ENCODE data around the gene NCBP2.

The NCBP2 gene

DNA sequence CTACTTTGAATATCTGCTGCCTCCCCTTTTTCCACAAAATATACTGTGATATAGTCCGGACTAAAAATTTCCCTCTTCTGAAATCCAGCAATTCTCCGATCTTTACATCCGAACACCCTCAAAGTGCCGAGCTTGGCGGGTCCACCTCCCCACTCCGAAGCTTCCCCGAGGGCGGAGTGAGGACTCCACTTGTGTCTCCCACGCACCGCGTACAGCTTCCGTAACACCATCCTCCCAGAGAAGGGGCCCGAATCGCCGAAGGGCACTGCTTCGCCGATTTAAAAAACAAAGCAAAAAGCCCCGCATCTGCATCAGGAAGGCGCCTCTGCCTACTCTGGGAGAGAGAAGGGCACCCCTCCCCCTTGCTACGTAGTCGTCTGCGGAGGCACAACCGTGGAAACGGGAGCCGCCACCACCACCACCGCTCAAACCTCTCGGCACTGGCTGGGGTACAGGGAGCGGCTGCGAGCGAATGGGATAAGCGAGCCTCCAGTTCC, 551 bp downstream of the NCBP2 start:
- DNase-seq (ENCODE audit: low read depth in 3 of 3): peak; percentile 47 to 67 (median 51)

DNA sequence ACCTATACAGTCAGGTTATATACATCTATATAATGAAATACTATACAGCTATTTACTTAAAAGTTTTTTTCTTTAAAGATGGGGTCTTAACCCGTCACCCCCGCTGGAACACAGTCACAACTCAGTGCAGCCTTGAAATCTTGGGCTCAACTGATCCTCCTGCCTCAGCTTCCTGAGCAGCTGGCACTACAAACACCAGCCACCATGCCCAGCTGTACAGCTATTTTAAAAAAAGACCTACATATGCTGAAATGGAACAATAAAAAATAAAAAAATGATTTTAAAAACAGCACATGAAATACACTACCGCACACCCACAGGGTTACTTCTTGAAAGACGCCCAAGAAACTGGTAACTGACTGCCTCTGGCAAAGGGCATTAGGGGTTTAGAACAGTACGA, 3.8 kb downstream of the NCBP2 start:
- DNase-seq (ENCODE audit: low read depth in 3 of 3): no peak

DNA sequence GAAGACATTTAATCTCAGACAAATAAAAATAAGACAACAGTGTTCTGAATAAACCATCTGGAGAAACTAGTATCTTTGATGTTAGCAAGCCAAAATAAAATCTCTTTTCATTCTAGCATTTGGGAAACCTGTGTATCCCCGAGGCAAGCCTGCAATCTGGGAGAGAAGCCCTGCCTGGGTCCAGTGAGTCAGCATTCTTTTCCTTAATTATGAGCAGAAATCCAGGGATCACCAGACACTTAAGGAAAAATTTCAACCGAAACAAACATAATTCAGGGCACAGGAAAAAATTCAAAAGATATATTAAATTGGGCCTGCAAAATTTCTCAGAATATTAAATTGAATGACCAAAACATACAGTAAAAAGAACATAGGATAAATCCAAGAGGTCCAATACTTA, 4.2 kb downstream of the NCBP2 start:
- no peak for DNase-seq (ENCODE audit: low read depth in 3 of 3)

DNA sequence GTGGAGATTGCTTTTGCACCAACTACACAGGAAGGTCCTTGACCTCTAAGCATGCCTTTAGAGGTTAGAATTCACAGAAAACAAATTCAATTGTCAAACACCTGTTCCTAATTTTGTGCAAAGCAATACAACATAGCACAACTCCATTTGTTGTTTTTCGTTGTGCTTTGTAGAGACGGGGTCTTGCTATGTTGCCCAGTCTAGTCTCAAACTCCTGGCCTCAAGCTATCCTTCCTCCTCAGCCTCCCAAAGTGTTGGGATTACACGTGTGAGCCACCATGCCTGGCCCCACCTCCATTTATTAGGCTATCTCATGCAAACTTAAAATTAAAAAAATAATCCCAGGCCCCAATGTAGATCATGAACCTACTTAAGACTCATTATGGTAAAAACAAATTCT, 6.0 kb downstream of the NCBP2 start:
- DNase-seq (ENCODE audit: low read depth in 3 of 3): no peak

DNA sequence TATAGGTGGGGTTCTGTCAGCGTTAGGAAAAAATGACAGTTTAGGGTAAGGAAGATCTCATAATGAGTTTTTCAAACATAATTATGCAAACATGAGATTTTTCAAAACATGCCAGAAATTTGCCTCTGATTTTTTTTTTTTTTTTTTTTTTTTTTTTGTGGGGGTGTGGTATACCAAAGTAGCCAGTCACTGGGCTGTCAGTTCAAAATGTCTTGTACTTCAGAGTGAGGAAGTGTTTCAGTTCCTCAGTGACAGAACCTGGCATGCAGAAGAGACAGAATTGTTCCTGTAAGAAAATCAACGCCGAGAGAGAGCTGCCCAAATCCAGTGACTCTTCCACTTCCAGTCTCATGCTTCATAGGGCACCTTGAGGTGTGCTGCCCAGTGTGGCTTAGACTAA, 9.7 kb downstream of the NCBP2 start:
- no peak for DNase-seq (ENCODE audit: low read depth in 3 of 3)

DNA sequence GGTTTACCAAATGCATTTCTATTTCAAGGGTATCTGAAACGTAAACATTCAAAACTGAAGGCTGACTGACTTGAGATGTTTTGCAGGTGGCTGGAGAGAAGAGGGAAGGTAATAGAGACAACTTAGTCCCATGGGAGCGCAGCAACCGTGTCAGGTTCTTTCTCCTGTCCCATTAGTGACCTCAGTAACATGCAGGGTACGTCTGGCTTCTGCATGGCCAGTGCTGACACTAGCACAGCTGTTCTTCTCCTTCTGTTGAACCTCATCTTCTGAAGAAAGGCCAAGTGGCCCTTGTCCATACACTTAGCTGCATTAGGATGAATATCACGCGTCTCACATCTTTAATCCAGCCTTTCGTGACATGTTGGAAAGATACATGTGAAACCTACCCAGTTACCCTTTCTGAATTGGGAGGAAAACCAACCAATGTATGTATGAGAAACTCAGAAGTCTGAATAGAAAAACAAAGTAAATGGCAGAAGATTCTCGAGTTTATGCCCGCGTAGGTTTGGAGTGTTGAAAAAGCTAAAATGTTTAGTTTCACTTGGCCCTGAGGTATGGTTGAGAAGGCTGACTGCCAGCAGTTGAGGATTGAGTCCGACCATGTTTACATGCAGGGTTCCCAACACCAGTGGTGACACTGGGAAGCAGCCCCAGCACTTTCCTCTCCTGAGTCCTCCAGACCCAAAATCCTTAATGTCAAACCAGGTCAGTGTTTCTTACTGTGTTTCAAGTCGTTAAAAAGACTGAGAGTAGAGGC, 10.3 kb downstream of the NCBP2 start:
- no peak for DNase-seq (ENCODE audit: low read depth in 3 of 3)

DNA sequence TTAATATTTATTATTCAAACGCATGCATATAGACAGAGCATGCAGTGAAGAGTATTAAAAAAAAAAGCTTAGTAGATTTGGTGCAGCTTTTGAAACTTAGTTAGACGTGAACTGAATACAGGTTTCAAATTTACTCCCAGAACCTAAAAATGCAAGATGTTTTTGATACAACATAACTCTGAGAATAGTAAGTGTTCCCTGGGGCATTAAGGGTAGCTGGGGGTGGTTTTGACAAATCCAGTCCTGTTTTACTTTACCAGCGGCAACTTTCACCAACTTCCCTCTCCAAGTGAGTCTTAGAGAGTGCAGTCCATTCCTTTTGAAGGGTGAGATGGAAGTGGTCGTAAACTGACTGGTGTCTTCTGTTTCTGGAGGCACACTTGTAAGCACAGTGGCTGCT, 11.2 kb downstream of the NCBP2 start:
- DNase-seq (ENCODE audit: low read depth in 3 of 3): no peak

DNA sequence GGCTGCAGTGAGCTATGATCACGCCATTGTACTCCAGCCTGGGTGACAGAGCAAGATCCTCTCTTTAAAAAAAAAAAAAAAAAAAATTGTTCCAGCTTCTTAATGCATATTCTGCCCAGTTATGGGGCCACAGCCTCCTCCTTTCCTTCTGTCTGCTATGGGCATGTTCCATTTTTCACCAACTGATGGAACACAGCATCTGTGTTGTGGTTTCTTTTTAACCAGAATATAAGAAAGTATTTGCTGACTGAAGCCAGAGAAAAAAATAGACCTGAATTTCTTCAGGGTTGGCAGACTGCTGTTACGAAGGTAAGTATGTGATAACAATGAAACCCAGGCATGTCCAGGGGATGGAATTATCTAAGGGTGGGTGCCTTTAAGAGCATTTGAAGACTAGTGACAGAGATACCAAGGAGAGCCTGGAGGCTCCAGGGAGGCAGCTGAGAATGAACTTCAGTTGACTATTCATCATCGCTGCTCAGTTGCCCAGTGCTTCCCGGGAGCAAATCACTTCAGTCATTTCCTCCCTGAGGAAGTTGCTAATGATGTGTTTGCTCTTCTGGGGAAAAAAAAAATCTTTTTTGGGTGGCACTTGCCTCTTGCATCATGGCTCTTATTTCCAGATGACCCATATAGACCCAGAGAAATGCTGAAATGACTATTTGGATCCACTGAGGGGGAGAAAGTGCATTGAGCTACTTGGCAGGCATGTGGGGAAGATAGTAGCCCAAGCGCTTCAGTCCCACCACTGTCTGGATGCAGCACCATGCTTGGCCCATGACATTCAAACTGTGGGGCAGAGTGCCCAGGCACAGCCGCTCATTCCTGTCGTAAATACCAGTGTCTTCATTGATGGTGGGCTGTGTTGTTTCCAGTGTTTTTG, 14.5 kb downstream of the NCBP2 start:
- DNase-seq (ENCODE audit: low read depth in 3 of 3): no peak

DNA sequence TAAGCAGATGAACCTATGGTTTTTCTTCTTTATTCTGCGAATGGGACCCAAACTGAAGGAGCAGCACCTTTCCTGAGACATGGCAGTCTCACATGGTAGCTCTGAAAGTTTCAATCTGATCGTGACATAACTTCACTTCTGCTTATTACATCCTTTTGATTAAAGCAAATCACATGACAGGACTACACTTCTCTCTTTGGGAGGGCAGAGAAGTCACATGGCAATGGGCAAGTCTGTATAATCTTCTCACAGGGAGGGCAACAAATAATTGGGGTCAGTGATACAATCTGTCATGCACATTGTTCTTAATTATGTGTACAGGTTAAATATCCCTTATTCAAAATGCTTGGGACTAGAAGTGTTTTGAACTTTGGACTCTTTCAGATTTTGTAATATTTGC, 21.6 kb downstream of the NCBP2 start:
- DNase-seq (ENCODE audit: low read depth in 3 of 3): no peak

DNA sequence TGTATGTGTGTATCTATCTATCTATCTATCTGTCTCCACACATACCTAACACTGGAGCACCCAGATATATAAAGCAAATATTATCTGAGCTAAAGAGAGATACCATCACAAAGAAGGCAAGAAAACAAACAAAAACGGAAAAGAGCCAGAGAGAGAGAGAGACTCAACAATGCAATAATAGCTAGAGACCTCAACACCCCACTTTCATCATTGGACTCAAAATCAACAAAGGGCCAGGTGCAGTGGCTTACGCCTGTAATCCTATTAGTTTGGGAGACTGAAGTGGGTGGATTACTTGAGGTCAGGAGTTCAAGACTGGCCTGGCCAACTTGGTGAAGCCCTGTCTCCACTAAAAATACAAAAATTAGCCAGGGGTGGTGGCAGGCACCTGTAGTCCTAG, 23.4 kb downstream of the NCBP2 start:
- no peak for DNase-seq (ENCODE audit: low read depth in 3 of 3)

DNA sequence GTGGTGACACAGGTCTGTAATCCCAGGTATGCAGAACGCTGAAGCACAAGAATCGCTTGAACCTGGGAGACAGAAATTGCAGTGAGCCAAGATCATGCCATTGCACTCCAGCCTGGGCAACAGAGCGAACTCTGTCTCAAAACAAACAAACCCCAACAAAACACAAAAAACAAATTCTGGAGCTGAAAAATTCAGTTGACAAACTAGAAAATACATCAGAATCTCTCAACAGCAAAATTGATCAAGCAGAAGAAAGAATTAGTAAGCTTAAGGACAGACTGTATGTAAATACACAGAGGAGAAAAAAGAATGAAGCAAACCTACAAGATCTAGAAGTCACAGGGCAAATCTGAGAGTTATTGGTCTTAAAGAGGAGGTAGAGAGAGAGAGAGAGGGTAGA, 25.3 kb downstream of the NCBP2 start:
- DNase-seq (ENCODE audit: low read depth in 3 of 3): no peak

DNA sequence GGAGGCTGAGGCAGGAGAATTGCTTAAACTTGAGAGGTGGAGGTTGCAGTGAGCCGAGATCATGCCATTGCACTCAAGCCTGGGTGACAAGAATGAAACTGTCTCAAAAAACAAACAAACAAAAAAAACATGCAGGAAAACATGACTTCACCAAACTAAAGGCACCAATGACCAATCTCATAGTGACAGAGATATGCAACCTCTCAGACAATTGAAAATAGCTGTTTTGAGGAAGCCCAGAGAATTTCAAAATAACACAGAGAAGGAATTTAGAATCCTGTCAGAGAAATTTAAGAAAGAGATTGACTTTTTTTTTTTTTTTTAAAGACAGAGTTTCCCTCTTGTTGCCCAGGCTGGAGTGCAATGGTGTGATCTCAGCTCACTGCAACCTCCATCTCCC, 26.1 kb downstream of the NCBP2 start:
- DNase-seq (ENCODE audit: low read depth in 3 of 3): no peak

DNA sequence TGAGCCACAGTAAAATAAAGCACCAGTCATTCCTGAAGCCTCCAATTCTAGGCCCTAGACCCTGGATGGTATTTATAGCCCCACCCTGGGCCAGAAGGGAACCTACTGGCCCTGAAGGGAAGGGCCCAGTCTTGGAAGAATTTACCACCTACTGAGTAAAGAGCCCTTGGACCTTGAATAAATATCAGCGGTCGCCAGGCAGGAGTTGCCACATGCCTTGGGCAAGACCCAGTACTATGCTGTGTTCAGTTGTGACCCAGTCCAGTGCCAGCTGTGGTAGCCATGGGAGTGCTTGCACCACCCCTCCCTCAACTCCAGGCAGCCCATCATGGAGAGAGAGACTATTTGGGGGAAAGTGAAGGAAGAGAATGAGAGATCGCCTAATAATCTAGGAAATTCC, 27.0 kb downstream of the NCBP2 start:
- no peak for DNase-seq (ENCODE audit: low read depth in 3 of 3)

DNA sequence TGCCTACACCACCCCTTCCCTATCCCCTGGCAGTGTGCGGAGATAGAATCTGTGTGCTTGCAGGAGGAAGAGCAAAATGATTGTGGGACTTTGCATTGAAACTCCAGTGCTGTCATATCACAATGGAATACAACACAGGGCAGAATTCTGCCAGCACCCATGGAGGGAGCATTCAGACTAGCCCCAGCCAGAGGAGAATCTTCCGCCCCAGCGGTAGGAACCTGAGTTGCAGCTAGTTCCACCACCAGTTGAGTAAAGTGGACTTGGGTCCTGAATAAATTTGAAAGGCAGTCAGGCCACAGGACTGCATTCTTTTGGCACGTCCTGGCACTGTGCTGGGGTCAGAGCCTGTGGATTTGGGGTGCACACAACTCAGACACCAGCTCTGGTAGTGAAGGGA, 27.5 kb downstream of the NCBP2 start:
- no peak for DNase-seq (ENCODE audit: low read depth in 3 of 3)

DNA sequence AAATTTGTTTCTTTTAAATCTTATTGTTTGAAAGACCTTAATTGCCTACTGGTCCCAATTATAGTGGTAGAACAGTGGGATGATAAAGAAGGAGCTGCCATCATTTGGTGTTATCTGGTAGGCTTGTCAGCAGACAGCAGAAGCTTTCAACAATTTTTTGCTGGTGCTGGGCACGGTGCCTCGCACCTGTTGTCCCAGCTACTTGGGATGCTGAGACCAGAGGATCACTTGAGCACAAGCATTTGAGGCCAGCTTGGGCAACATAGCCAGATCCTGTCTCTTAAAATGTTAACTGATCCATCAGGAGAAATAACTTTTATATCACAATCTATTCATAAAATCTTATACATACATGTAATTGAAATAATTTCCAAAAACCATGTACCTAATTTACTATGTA, 38.6 kb downstream of the NCBP2 start:
- no peak for DNase-seq (ENCODE audit: low read depth in 3 of 3)

DNA sequence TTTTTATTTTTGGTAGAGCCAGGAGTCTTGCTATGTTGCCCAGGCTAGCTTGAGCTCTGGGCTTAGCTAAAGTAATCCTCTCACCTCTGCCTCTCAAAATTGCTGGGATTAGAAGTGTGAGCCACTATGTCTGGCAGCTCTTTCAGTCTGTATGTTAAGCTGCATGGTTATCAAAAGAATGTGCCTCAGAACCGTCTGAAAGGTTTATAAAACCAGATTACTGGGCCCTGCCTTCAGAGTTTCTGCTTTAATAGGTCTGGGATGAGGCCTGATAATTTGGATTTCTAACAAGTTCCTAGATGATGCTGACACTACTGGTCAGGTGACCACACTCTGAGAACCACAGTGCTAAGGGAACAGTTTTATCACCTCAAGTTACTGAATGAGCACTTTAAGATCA, 40.0 kb downstream of the NCBP2 start:
- DNase-seq (ENCODE audit: low read depth in 3 of 3): no peak

DNA sequence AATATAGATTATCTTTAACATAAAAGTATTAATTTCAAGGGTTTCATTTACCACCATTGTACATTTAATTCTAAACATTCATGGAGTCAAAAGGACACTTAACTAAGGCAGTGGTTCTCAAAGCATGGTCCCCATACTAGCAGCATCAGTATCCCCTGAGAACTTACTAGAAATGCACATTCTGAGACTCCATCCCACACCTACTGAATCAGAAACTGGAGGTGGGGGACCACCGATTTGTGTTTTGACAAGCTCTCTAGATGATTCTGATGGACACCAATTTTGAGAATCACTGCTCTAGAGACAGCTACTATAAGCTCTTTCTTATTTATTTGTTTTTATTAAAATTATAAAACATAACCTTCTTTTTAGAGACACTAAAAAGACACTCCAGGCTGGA, 40.6 kb downstream of the NCBP2 start:
- DNase-seq (ENCODE audit: low read depth in 3 of 3): no peak

DNA sequence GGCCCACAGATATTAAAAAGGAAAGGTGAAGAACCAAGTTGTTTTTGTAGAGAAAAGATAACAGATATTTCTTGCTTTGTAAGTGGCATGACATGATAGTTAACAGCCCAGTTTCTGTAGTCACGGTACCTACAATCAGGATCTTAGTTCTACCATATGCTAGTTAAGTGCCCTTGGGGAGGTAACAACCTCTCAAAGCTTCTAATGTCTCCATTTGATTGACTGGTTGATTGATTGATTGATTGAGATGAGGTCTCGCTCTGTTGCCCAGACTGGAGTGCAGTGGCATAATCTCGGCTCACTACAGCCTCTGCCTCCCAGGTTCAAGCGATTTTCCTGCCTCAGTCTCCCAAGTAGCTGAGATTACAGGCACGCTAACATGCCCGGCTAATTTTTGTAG, 46.1 kb downstream of the NCBP2 start:
- no peak for DNase-seq (ENCODE audit: low read depth in 3 of 3)

DNA sequence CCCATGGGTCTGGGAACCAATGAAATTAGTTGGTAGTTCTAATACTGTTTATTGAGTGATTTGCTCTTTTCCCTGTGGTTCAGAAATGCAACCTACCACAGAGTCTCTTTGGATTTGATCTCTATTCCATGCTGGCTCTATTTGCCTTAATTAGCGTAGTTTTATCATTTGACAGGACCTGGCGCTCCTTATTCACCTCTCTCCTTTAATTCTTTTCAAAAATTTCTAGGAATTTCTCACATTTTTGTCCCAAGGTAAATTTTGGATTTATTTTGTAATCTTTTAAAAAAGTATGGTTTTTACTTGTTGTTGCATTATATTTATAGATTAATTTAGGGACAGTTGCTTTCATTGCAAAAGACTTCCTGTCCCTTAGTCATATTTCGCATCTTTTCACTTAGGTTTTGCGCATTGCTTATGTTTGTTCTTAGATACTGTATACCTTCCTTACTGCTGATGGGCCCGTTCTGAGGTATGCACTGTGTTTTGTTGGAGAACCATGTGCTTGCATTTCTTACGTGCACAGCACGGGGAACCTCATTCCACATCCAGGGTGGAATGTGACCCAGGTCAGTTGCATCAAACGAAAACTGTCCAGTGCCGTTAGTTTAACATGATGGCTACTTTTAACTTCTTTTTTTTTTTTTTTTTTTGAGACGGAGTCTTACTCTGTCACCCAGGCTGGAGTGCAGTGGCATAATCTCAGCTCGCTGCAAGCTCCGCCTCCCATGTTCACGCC, 47.6 kb downstream of the NCBP2 start:
- no peak for DNase-seq (ENCODE audit: low read depth in 3 of 3)

DNA sequence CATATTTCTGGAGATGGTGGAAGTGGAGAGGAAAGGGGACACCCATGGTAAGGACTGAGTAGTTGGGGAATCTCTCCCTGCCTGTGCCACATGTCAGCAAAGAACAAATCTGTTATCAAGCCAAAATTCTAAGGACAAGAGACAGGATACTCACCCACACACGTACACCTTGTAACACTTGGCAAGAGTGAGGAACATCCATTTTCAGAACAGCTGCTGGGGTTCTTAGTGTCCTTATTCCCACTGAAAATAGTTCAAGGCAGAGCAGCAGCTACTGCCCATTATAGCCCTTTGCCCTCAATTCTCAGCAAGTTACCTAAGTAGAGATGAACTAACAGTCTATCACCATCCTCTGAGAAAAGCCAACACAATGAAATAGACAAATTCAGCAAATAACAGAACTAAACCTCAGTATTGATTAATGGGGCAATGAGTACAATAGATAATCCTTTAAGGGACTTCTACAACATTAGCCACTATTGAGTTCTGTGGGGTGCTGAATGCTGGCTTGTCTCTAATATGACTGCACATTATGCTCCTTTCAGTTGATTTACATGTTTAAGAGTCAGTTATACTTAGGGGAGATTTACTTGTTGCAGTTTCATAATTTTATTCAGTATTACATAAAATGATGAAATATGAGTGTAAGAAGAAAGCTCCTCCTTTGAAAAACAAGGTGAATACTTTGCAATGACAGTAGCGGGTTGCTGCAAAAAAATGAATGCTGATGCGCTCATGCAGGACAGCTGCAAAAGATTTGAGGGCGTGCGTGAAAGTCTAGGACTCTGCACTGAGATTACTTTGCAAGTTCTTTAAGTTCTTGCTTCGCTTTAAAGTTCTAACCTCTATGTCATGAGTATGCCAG, 52.3 kb downstream of the NCBP2 start:
- no peak for DNase-seq (ENCODE audit: low read depth in 3 of 3)

DNA sequence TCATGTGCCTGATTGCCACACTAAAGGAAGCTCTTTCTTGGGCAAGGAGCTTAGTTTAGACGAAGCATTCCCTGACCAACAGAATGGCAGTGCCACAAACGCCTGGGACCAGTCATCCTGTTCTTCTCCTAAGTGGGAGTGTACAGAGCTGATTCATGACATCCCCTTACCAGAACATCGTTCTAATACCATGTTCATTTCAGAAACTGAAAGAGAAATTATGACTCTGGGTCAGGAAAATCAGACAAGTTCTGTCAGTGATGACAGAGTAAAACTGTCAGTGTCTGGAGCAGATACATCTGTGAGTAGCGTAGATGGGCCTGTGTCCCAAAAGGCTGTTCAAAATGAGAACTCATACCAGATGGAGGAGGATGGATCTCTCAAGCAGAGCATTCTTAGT, 56.2 kb downstream of the NCBP2 start:
- no peak for DNase-seq (ENCODE audit: low read depth in 3 of 3)

Measured in stimulated activated CD4-positive, alpha-beta T cell treated with anti-CD3 and anti-CD28 coated beads, TNF-alpha, amount 100 ng/mL, for 24 hours (primary cell).